ENCODE measurements around the gene HLA-F.
A peak's percentile ranks its signal among the peaks of the same experiment; 100 is the strongest.

Gene HLA-F

GRCh38 chr6:29723262-29723665 lies at the start of gene HLA-F:
Gene HLA-F (plus strand): TSS chr6:29723434. CDS start chr6:29723464, 30 bp downstream.
- peak in 1 of 2 experiments; percentile 13 for DNase-seq

GRCh38 chr6:29674008-29674407 lies 49.2 kb upstream of the HLA-F start:
- DNase-seq, result no peak

DNA sequence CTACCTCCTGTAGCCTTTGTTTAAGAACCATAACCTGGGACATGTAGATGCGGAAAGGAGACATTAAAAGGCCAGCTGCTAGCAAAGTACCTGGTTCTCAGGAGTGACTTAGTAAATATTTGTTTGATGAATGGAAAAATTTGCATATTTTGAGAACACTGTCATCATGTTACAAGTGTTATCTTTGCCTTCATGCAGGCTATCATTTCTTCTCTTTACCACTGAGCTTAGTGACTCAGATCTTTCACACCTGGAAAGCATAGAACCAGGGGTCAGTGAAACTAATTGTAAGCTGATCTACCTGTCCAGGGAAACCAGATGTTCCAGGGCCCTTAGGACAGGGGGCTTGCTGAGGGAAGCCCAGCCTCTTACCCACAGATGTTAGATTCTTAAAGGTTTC lies 47.7 kb upstream of the HLA-F start:
- no peak for DNase-seq

GRCh38 chr6:29676981-29677601 lies 46.1 kb upstream of the HLA-F start:
- DNase-seq, result no peak

DNA sequence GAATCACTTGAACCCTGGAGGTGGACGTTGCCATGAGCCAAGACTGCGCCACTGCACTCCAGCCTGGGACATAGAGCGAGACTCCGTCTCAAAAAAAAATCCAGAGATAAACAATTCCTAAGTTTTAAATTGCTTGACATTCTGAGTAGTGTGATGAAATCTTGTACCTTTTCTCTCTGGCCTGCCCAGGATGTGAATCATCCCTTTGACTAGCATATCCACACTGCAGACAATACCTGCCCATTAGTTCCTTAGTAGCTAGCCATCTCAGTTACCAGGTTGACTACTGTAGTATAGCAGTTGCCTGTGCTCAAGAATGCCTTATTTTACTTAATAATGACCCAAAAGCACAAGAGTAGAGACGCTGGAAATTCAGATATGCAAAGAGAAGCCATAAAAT lies 45.1 kb upstream of the HLA-F start:
- no peak for DNase-seq

DNA sequence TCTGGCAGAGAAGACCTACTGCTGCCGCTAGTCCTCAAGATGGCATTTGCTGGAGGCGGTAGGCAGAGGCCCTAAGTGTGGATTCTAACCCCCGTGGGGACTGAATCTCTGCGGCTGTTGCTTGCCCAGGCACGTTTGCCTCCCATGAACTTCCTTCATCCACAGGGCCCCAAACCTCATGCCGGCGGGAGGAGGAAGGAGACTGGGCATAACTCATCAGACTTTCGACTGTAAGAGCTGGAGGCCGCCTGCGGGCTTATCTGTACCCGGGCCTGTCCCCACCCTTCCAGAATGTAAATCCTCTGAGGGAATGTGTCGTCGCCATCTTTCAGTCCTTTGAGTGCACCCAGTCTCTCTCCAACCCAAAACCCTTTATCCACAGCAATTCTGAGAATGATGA lies 43.3 kb upstream of the HLA-F start:
- no peak for DNase-seq

GRCh38 chr6:29680416-29680815 lies 42.8 kb upstream of the HLA-F start:
- DNase-seq, result no peak

DNA sequence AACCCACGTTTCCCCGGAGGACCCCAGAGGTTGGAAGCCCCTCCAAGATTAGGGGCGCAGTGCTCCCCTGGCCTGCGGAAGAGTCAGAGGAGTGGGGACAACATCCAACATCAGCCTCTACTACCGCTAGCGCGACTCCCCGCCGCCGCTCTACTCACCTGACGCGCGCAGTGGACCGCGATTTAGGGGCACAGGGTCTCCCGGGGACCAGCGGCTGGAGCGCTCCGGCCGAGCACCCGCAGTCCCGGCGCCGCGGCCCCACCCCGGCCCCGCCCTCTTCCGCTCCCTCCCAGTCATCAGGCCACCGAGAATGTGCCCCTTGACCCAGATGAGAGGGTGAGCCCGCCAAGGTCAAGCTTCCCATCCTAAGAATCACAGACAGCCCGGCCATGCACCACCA lies 42.3 kb upstream of the HLA-F start, which contains the start of gene ZFP57:
TSS of gene ZFP57 (minus strand) at position 249 of the 400 bp plus-strand sequence. CDS start 4,149 bp downstream, outside the sequence.
- no peak for DNase-seq

GRCh38 chr6:29681811-29682210 lies 41.4 kb upstream of the HLA-F start:
- DNase-seq, result no peak

- no peak for DNase-seq
Measured at GRCh38 chr6:29685718-29686326, 37.4 kb upstream of the HLA-F start.

- DNase-seq, result no peak
Measured at GRCh38 chr6:29694637-29695036, 28.6 kb upstream of the HLA-F start.

GRCh38 chr6:29696147-29697125 lies 26.8 kb upstream of the HLA-F start:
- no peak for DNase-seq

DNA sequence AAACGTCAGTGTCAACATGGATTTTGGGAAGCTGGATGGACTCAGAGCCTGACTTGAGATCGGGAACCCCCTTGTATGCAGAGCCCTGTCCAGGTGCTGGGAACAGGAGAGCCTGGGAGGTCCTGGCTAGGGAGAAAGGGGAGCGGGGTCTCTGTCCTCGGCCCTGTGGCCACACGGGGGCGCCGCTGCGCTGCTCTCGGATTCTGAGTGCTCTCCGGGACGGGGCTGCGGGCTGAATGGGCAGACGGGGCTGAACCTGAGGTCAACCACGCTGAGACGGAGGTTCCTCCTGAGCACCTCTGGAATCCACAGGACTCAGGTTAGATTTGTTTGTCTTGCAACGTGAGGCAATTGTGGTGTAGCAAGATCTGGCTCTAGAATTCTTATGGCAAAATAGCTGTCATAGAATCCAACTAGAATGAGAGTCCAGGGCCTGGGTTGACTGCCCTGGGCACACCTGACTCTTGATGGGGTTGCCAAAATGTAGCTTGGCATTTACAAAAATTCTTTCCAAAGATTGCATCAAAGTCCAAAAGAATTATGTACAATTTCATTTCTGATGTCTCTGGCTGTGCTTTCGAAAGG lies 20.6 kb upstream of the HLA-F start:
- DNase-seq, result peak in 1 of 2 experiments; percentile 1

DNA sequence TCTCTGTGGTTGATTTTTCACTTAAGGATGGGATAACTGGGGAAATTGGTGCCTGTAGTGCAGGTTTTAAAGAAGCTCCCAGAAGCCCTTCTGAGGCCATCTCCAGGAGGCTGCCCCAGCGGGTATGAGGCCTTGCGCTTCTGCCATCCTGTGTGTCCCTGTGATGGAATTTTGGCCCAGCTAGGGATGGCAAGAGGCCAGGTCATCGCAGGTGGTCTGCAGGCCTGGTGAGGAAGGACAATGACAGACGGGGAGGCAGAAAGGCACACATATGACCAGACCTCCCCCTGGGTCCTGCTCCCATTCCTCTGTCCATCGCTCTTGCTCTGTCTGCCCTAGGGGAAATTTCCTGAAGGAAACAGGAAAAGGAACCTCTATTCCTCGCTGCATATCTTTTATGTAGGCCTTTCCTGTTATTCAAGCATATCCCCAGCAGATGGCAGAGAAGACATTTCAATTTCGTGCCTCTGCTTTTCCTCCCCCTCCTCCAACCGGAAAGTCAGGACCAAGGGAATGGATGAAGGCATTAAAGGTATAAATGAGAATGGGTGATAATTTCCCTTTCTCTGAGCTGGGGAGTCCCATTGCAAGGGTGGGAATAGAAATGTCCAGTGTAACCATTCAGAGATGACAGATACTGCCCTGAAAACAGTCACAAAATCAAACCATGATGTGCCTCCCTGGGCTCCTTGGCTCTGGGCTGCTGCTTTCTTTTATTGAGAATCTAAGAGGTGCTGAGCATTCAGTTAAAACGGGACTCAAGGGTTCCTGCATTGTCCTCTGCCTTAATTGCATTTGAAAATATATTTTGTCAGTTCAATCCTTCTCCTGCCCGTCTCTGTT lies 17.6 kb upstream of the HLA-F start:
- DNase-seq, result peak in 1 of 2 experiments; percentile 22

- no peak for DNase-seq
Measured at GRCh38 chr6:29708432-29709179, 14.6 kb upstream of the HLA-F start.

GRCh38 chr6:29709188-29709587 lies 14.0 kb upstream of the HLA-F start:
- DNase-seq, result no peak

DNA sequence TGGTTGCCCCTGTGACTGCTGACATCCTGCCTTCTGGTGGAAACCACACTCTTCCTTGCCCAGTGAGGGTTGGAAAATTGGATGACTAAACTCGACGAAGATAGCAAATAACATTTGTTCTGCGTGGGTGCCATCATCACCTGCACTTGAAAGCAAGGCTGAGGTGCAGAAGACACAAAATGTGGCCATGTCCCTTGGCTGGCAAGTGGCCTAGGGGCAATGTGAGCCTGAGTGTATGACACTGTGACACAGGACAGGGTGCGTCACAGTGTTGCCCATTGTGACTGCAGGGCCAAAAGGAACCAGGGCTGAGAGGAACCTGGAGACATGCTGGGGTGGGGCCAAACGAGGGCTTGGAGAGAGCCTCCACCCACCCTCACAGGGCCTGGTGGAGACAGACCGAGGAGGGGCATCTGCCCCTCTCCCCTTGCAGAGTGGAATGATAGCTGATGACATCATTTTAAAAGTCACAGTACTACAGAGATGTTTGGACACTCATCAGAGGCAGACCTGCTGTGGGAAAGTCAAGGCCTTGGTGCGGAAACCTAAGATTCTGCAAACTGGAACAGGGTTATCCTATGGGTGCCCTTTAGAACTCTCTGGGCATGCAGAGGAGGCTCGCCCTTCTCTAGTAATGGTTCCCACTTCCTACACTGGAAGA lies 12.8 kb upstream of the HLA-F start:
- DNase-seq, result no peak

GRCh38 chr6:29720863-29721262 lies 2.4 kb upstream of the HLA-F start:
- DNase-seq, result no peak

GRCh38 chr6:29723666-29724588 lies 693 bp downstream of the HLA-F start:
- no peak for DNase-seq
